Measurements from ENCODE around the gene AGMAT.

GRCh38 chr1:15575549-15576150 lies 9.2 kb downstream of the AGMAT start:
- TF ChIP-seq CTCF (IDR thresholded peaks at IDR 0.05) = no peak
- TF ChIP-seq POLR2A (IDR thresholded peaks at IDR 0.05) = no peak
- no peak for TF ChIP-seq POLR2AphosphoS5 (IDR thresholded peaks at IDR 0.05)
